Measurements from ENCODE around the gene ADK.

- TF ChIP-seq CTCF (optimal IDR thresholded peaks at IDR 0.05 in 1 of 3, IDR thresholded peaks at IDR 0.05 in 1 of 3, conservative IDR thresholded peaks at IDR 0.05 in 1 of 3; ENCODE audit: extremely low read depth in 1 of 3, insufficient read depth in 2 of 3, low read length in 3 of 3) (no peak), EZH2 (IDR thresholded peaks at IDR 0.05; ENCODE audit: low read length) (no peak)
These were observed 43.6 kb upstream of the ADK start for GRCh38 chr10:74107391-74107790.
